ENCODE data around the gene GP1BB.

GP1BB gene

GRCh38 chr22:19742160-19743066 lies 19.1 kb downstream of the GP1BB start:
- no peak for DNase-seq

GRCh38 chr22:19743081-19743480 lies 19.7 kb downstream of the GP1BB start:
- no peak for DNase-seq

GRCh38 chr22:19743651-19744050 lies 20.3 kb downstream of the GP1BB start:
- no peak for DNase-seq

- DNase-seq, result no peak
Measured at GRCh38 chr22:19744350-19745006, 21.1 kb downstream of the GP1BB start.

- no peak for DNase-seq
Measured at GRCh38 chr22:19745155-19746101, 22.1 kb downstream of the GP1BB start.

- DNase-seq, result no peak
Measured at GRCh38 chr22:19746726-19747125, 23.4 kb downstream of the GP1BB start.

GRCh38 chr22:19747551-19747950 lies 24.2 kb downstream of the GP1BB start:
- no peak for DNase-seq

- no peak for DNase-seq
Measured at GRCh38 chr22:19748139-19748538, 24.8 kb downstream of the GP1BB start.

- DNase-seq, result no peak
Measured at GRCh38 chr22:19748991-19749664, 25.8 kb downstream of the GP1BB start.

GRCh38 chr22:19749876-19750275 lies 26.5 kb downstream of the GP1BB start:
- DNase-seq, result no peak

GRCh38 chr22:19750507-19751490 lies 27.5 kb downstream of the GP1BB start:
- no peak for DNase-seq

- DNase-seq, result no peak
Measured at GRCh38 chr22:19751497-19752245, 28.3 kb downstream of the GP1BB start.

GRCh38 chr22:19753090-19753842 lies 29.9 kb downstream of the GP1BB start:
- DNase-seq, result no peak

- no peak for DNase-seq
Measured at GRCh38 chr22:19753996-19754700, 30.8 kb downstream of the GP1BB start.

- DNase-seq, result no peak
Measured at GRCh38 chr22:19754701-19755144, 31.4 kb downstream of the GP1BB start.

GRCh38 chr22:19755145-19755710 lies 31.9 kb downstream of the GP1BB start:
- DNase-seq, result no peak

- DNase-seq, result no peak
Measured at GRCh38 chr22:19755722-19756287, 32.5 kb downstream of the GP1BB start.

All from NCI-H187 treated with DMSO at 0.1 percent for 48 hours (cell line).